ENCODE measurements around the gene C2orf78.

Gene C2orf78

GRCh38 chr2:73838889-73839534 is 55.0 kb downstream of the C2orf78 start:
- DNase-seq = no peak

GRCh38 chr2:73839653-73840411 is 55.8 kb downstream of the C2orf78 start:
- no peak for DNase-seq

DNA sequence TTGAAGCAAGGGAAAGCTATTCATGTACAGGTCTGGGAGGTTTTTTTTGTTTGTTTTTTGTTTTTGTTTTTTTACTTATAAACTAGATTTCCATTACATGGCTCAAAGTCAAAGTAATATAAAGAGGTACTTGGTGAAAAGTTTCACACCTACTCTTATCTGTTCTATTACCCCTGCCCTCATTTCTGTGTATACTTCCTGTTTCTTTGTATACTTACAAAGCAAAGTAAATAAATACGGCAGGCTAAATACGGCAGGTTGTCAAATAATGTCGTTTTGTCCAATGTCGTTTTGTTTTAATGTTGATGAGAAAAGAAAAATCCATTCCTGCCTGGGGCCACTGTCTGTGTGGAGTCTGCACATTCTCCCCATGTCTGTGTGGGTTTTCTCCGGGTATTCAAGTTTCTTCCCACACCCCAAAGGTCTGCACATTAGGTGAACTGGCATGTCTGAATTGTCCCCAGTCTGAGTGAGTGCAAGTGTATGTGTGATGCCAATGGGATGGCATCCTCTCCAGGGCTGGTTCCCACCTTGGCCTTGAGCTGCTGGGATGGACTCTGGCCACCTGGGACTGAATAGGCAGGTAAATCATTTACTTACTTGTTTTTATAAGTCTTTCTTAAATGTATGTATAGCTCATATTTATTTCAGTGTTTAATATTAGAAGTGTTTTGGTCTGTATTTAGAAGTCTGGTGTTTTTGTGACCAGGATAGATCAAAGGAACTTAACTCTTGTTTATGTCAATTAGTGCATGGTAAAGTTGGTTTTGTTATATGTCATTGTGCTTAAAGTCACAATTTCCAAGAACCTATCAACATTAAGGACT is 58.1 kb downstream of the C2orf78 start:
- no peak for DNase-seq

DNA sequence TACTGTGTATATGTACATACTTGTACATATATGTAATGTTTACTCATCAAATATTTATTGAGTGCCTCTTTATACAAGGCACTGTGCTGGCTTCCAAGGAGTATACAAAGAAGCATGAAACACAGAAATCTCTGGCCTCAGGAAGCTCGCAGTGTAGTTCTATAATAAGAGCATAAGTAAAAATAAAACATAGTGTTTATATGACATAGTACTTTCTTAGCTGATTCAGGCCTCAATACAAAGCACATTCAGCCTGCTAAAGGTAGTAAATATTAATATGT is 58.7 kb downstream of the C2orf78 start:
- DNase-seq = no peak

DNA sequence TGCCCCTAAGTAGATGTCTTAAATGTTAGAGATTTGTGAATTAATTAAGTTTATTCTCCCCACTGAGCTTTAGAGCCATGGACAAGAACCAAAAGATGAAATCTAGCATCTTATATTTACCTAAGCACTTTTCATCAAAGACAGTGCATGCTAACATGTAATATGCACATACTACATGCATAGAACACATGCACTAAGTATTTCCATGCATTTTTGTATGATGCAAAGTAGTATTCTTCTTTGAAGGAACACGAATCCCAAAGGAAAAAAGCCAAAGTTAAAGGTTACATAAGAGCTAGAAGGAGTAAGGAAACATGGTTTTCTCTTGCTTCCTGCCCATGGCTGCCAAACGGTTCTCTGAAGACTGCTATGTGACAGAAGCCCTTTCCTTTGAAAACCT is 60.1 kb downstream of the C2orf78 start:
- DNase-seq = no peak

- DNase-seq = no peak
Observed at GRCh38 chr2:73850009-73850408, 66.0 kb downstream of the C2orf78 start.

DNA sequence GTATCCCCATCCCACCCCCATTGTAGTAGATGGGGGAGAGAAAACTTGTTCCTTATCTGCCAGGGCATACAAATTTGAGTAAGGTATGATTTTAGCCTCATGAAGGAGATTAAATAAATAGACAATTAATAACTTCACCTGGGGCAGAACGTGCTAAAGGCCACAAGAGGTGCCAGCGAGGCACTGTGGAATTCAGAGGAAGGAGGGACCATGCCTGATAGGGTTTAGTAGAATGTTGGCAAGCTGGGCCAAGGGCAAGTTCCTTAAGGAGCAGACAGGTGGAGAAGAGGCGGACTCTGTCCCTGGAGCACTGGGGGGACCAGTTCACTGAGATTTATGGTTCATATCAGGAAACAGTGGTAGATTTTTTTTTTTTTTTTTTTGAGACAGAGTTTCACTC is 67.3 kb downstream of the C2orf78 start:
- DNase-seq = no peak

DNA sequence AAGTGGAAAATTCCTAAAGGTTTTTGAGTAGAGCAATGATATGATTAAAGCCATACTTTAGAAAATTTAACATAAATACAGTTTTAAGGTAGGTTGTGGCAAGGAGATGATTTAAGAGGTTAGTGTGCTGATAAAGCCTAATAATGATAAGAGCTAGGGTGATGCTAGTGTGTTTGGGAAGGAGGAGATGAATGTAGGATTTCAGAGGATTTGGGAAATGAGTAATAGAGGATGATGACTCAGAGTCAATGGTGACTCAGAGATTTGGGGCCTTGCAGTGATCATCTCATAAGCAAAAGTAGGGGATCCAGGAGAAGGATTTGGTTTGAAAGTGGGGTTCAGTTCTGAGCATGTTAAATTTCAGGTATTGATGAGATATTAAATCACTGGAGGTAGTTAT is 68.0 kb downstream of the C2orf78 start:
- no peak for DNase-seq

DNA sequence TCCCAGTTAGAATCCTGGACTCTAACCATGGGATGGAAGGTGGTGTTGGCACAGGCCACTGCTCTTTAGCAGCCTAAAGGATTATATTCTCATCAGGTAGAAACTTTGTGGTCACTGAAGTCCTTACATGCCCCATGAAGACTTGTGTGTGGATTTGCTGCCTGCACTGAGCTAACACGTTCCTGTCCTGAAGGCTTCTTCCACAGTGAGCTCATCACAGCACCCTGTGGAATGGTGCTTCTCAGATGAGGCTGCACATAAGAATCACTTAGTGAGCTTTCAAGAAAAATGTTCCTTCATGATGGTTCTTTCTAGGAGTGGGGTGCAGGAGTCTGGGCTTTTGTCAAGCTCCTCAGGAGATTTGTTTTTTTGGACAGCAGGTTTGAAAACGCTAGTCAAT is 71.5 kb downstream of the C2orf78 start:
- no peak for DNase-seq

GRCh38 chr2:73856214-73856613 is 72.2 kb downstream of the C2orf78 start:
- DNase-seq = no peak

DNA sequence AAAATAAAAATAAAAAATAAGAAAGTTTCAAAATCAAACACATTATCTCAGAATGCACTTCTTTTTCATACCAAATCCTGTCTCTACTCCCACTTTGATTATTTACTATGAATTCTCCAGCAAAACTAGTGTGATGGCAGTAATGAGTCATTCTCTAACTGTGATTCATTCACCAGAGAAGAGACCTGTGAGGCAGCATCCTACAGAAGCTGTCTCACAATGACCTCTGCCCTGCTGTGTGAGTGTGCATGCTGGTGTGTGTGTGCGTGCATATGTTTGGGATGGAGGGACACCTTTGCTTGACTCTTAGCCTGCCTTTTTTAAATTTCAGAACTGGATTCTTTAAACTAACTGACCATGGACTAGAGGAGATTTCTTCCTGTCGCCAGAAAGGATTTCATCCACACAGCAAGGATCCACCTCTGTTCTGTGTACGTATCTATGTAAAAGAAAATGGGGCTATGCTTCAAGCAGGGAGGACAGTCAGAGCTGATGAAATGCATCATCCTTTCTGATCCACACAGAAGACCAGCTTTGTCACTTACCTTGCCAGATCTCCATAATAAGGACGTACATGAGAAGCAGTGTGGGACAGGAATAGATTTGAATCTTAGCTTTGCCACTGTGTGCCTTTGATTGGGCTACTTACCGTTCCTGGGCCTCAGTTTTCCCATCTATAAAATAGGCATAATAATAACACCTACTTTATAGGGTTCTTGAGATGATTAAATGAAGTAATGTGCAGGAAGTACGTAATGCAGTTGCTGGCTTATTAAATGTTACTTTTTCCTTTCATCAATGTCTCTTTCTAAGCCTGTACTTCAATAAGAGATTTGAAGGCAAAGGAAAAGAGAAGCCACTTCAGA is 76.0 kb downstream of the C2orf78 start:
- peak; percentile 32 to 37 for DNase-seq

DNA sequence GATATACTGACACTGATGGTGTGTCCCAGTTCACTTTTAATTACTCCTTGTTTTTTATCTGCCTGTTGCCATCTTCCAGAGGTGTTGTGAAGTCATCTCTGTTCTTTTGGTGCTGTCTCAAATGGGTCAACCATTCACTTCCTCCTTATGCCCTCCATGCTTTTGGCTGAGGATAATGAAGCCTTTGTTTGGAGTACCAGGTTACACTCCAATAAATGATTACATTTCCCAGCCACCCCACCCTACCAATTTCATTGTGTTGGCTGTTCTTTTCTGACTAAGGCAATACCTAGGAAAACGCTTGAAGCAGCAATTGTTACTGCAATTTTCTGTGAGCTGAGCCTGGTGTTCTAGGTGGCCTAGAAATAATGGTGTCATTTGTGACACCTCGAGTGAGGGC is 79.0 kb downstream of the C2orf78 start:
- DNase-seq = no peak

Measured in stimulated activated CD4-positive, alpha-beta T cell treated with anti-CD3 and anti-CD28 coated beads, Interleukin-2, amount 100 ng/mL, for 48 hours (primary cell).